ENCODE results near the gene UBFD1.
A peak's percentile ranks its signal among the peaks of the same experiment; 100 is the strongest.

GRCh38 chr16:23597003-23597756 is 39.7 kb downstream of the UBFD1 start:
- no peak for TF ChIP-seq EZH2 (IDR thresholded peaks at IDR 0.05; ENCODE audit: borderline replicate concordance)
- TF ChIP-seq, protein P1, sequence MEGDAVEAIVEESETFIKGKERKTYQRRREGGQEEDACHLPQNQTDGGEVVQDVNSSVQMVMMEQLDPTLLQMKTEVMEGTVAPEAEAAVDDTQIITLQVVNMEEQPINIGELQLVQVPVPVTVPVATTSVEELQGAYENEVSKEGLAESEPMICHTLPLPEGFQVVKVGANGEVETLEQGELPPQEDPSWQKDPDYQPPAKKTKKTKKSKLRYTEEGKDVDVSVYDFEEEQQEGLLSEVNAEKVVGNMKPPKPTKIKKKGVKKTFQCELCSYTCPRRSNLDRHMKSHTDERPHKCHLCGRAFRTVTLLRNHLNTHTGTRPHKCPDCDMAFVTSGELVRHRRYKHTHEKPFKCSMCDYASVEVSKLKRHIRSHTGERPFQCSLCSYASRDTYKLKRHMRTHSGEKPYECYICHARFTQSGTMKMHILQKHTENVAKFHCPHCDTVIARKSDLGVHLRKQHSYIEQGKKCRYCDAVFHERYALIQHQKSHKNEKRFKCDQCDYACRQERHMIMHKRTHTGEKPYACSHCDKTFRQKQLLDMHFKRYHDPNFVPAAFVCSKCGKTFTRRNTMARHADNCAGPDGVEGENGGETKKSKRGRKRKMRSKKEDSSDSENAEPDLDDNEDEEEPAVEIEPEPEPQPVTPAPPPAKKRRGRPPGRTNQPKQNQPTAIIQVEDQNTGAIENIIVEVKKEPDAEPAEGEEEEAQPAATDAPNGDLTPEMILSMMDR (IDR thresholded peaks at IDR 0.05; ENCODE audit: poor library complexity) = peak; percentile 39

Data from hepatocyte (in vitro differentiated cells).